ENCODE data around the gene PLEKHA1. TPM values are rescaled to one million over a fixed set of nuclear protein-coding genes. Genes with fewer than 3 reads are reported as not detected.

PLEKHA1 gene
- total RNA-seq, 1 donor from 2014 or later = 4.2 TPM

GRCh38 chr10:122475591-122476332 lies 101.3 kb downstream of the PLEKHA1 start:
- intact Hi-C loops (cut with micrococcal nuclease) = no loop called here

- intact Hi-C loops (cut with micrococcal nuclease) = no loop called here
These were observed 101.8 kb downstream of the PLEKHA1 start for GRCh38 chr10:122476333-122476695.

DNA sequence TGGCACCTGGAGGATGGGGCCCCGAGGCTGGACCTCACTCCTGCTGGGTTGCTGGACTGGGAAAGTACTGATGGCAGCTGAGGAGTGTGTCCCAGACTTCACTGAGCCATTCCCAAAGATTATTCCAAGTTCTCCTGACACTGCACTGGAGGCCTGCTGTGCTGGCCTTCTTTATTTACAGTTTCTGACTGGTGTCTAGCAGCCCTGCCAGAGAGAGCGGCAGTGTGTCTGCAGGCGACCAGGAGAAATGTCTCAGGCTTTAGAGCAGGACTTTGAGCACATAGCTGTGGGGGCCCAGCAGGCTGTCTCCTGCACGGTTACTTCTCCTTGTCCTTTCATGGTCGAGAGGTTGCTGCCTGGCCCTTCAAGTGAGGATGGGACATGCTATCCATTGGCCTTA lies 102.9 kb downstream of the PLEKHA1 start:
- intact Hi-C loops (cut with micrococcal nuclease) = no loop called here

- intact Hi-C loops (cut with micrococcal nuclease) = no loop called here
These were observed 104.5 kb downstream of the PLEKHA1 start for GRCh38 chr10:122478971-122479370.

DNA sequence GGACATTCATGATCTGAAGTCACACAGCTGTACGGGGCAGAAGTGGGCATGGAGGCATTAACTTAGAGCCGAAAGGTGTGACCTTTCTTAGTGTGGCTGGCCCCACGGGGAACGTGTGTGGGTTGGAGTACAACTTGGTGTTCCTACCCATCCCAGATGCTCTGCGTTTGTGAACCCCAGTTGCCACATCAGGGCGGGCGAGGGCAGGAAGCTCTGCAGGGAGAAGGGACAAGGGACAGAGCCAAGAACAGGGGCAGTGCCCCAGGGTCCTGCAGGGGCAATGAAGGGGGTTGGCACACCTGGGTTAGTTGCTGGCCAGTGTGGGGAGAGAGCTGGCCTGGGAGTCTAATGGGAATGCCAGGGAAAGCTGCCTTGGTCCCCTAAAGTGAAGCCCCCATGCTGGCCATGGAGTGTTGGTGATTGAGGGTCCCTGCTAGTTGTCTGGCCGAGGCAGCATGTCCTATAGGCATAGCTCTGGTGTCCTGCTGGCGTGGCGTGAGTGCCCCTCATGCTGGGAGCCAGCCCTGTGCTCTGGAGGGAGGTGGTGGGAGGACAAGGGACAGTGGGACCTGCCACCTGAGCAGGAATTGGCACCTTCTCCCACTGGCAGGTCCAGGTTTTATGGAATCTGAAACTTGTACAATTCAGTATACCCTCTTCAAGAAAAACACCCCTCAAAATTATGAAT lies 105.8 kb downstream of the PLEKHA1 start:
- intact Hi-C loops (cut with micrococcal nuclease) = no loop called here

DNA sequence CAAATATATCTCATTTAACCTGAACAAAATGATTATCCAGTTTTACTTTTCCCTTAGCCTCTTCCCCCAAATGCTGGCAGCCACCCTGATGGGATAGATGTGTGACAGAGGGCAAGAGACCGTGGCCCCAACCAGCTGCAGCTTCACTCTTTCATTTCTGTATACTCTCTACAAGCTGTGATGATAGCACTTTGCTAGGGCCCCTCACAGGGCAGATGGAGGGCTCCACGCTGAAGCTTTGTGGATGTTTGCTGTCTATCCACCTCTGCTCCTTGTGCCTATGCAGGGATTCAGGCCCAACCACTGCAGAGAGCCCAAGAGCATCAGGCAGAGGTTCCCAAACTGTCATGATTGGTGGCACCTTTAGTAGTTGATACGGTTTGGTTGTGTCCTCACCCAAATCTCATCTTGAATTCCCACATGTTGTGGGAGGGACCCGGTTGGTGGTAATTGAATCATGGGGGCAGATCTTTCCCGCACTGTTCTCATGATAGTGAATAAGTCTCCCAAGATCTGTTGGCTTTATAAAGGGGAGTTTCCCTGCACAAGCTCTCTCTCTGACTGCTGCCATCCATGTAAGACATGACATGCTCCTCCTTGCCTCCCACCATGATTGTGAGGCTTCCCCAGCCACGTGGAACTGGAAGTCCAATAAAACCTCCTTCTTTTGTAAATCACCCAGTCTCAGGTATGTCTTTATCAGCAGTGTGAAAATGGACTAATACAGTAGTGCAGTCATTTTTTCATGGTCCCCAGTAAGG lies 107.0 kb downstream of the PLEKHA1 start:
- intact Hi-C loops (cut with micrococcal nuclease) = no loop called here

Other genes with a start within 250 kb of the PLEKHA1 start
- gene BTBD16, start 103.4 kb upstream of the PLEKHA1 start, total RNA-seq = not detected in 2 replicates
- not detected in 2 replicates for gene ARMS2, start 79.9 kb downstream of the PLEKHA1 start, total RNA-seq
- gene HTRA1, start 86.8 kb downstream of the PLEKHA1 start, total RNA-seq = not detected in 2 replicates
- gene DMBT1, start 186.0 kb downstream of the PLEKHA1 start, total RNA-seq = not detected in 2 replicates